Liver (tissue), 9 donors: ENCODE measurements around the gene RAPGEF6. TPM values are rescaled to one million over a fixed set of nuclear protein-coding genes. Genes with fewer than 3 reads are reported as not detected.

Experiments
- DNase-seq: peaks from one replicate; pipeline ENCODE4 v3.0.0-alpha.2; 2017; ENCODE audit warnings: low spot score
- H3K27ac ChIP-seq, 2 donors: one replicate each; pipeline ENCODE4 v1.7.0; 2013; ENCODE audit warnings: inconsistent platforms in 2 of 2, low read length in 2 of 2, control low read depth in 1 of 2, low read depth in 1 of 2, mild to moderate bottlenecking in 1 of 2
- H3K27me3 ChIP-seq, 4 donors: one replicate each; pipeline versions ENCODE4 v1.6.1 to v1.7.0; 2013; ENCODE audit warnings: low read length in 3 of 4, inconsistent platforms in 1 of 4, mild to moderate bottlenecking in 1 of 4, moderate library complexity in 1 of 4; ENCODE audit not compliant: control insufficient read depth in 4 of 4, insufficient read depth in 4 of 4
- H3K36me3 ChIP-seq, 4 donors: one replicate each; pipeline versions ENCODE4 v1.6.1 to v1.7.0; 2013; ENCODE audit warnings: low read length in 3 of 4, mild to moderate bottlenecking in 3 of 4, low read depth in 1 of 4, moderate library complexity in 1 of 4; ENCODE audit not compliant: control insufficient read depth in 4 of 4, insufficient read depth in 3 of 4
- H3K4me1 ChIP-seq, 4 donors: one replicate each; pipeline versions ENCODE4 v1.6.1 to v1.7.0; 2013; ENCODE audit warnings: low read length in 3 of 4, mild to moderate bottlenecking in 3 of 4, moderate library complexity in 1 of 4; ENCODE audit not compliant: control insufficient read depth in 4 of 4, insufficient read depth in 4 of 4
- H3K4me3 ChIP-seq, 3 donors: one replicate each; pipeline versions ENCODE4 v1.6.1 to v1.7.0; 2013; ENCODE audit warnings: low read length in 3 of 3, control low read depth in 1 of 3, low read depth in 1 of 3, mild to moderate bottlenecking in 1 of 3
- H3K9ac ChIP-seq, 2 donors: one replicate each; pipeline ENCODE4 v1.7.0; 2013; ENCODE audit warnings: low read length in 2 of 2, mild to moderate bottlenecking in 2 of 2, moderate library complexity in 2 of 2, control low read depth in 1 of 2, low read depth in 1 of 2
- H3K9me3 ChIP-seq, 4 donors: one replicate each; pipeline versions ENCODE4 v1.6.1 to v1.7.0; 2013; ENCODE audit warnings: low read length in 3 of 4; ENCODE audit not compliant: control insufficient read depth in 4 of 4
- EGR1 ChIP-seq, 2 donors: IDR thresholded peaks; 2 replicates each; pipeline ENCODE4 v1.6.1; 2016 to 2018; ENCODE audit warnings: antibody characterized with exemption in 2 of 2, low read depth in 2 of 2
- FOXA1 ChIP-seq: IDR thresholded peaks from 2 replicates; pipeline ENCODE4 v1.6.1; 2016; ENCODE audit warnings: antibody characterized with exemption
- FOXA2 ChIP-seq: IDR thresholded peaks from 2 replicates; pipeline ENCODE4 v1.6.1; 2016; ENCODE audit warnings: antibody characterized with exemption
- GABPA ChIP-seq, 2 donors: IDR thresholded peaks in 1 of 2; conservative IDR thresholded peaks in 1 of 2; 2 replicates each; pipeline ENCODE4 v1.6.1; 2016; ENCODE audit warnings: antibody characterized with exemption in 2 of 2, mild to moderate bottlenecking in 1 of 2, moderate library complexity in 1 of 2
- HNF4A ChIP-seq, 2 donors: conservative IDR thresholded peaks; 2 replicates each; pipeline ENCODE4 v1.6.1; 2016; ENCODE audit warnings: antibody characterized with exemption in 2 of 2, mild to moderate bottlenecking in 2 of 2
- HNF4G ChIP-seq: IDR thresholded peaks from 2 replicates; pipeline ENCODE4 v1.6.1; 2016; ENCODE audit warnings: antibody characterized with exemption
- JUND ChIP-seq, 2 donors: IDR thresholded peaks; 2 replicates each; pipeline ENCODE4 v1.6.1; 2016; ENCODE audit warnings: antibody characterized with exemption in 2 of 2
- NR2F2 ChIP-seq: IDR thresholded peaks from 2 replicates; pipeline ENCODE4 v1.6.1; 2016; ENCODE audit warnings: antibody characterized with exemption
- RAD21 ChIP-seq, 2 donors: IDR thresholded peaks; 2 replicates each; pipeline ENCODE4 v1.6.1; 2016; ENCODE audit warnings: antibody characterized with exemption in 2 of 2, mild to moderate bottlenecking in 2 of 2
- RXRA ChIP-seq, 2 donors: IDR thresholded peaks; 2 replicates each; pipeline ENCODE4 v1.6.1; 2017 to 2018; ENCODE audit warnings: antibody characterized with exemption in 2 of 2, mild to moderate bottlenecking in 1 of 2
- SP1 ChIP-seq: IDR thresholded peaks from 2 replicates; pipeline ENCODE4 v1.6.1; 2018; ENCODE audit warnings: antibody characterized with exemption, mild to moderate bottlenecking
- TAF1 ChIP-seq: conservative IDR thresholded peaks from 2 replicates; pipeline ENCODE4 v1.6.1; 2016; ENCODE audit warnings: antibody characterized with exemption, mild to moderate bottlenecking
- YY1 ChIP-seq: IDR thresholded peaks from 2 replicates; pipeline ENCODE4 v1.6.1; 2016; ENCODE audit warnings: antibody characterized with exemption, mild to moderate bottlenecking
- WGBS: extraction: QIAGEN DNeasy Blood & Tissue Kit; methylation state at CpG from one replicate; pipeline ENCODE4 v1.1.7; 2013; 5-methylcytosine and 5-hydroxymethylcytosine counted together
- polyA plus RNA-seq, 2 donors: library from polyadenylated mRNA; stranded (reverse) in 1 of 2; unstranded in 1 of 2; fragments of 200-250 nt in 1 of 2; fragments of >200 nt in 1 of 2; fragmentation: Nextera tagmentation in 1 of 2; extraction: Ambion mirVana in 1 of 2; gene quantifications; one replicate each; pipeline versions ENCODE4 v1.2.1 to v1.2.3, GENCODE V29; 2013 to 2015
- total RNA-seq, 2 donors: library from RNA; depleted of rRNA; stranded (reverse); fragments of >200 nt; gene quantifications; one replicate each; pipeline ENCODE4 v1.2.3, GENCODE V29; 2014
- TF ChIP-seq, protein P1 (sequence below): IDR thresholded peaks from 2 replicates; pipeline ENCODE4 v1.6.1; 2016; ENCODE audit warnings: antibody characterized with exemption
- TF ChIP-seq, protein P2 (sequence below): IDR thresholded peaks from 2 replicates; pipeline ENCODE4 v1.6.1; 2016; ENCODE audit warnings: antibody characterized with exemption
- TF ChIP-seq, protein P3 (sequence below): IDR thresholded peaks from 2 replicates; pipeline ENCODE4 v1.6.1; 2016; ENCODE audit warnings: antibody characterized with exemption, mild to moderate bottlenecking
- TF ChIP-seq, protein P4 (sequence below): IDR thresholded peaks from 2 replicates; pipeline ENCODE4 v1.6.1; 2016; ENCODE audit warnings: antibody characterized with exemption
- TF ChIP-seq, protein P5 (sequence below): fragments of 150-350 bp; IDR thresholded peaks from 2 replicates; pipeline ENCODE4 v1.5.1; 2017; ENCODE audit warnings: improper control_type of control experiment, low read depth, low read length; ENCODE audit not compliant: missing input control
- donor health status: healthy.
- donor health status: healthy.
- donor health status: healthy.
- donor health status: healthy.
- donor health status: healthy.

RAPGEF6 gene
- total and polyA plus RNA-seq, 4 donors = 1.7 to 16.1 (median 8.6) TPM

DNA sequence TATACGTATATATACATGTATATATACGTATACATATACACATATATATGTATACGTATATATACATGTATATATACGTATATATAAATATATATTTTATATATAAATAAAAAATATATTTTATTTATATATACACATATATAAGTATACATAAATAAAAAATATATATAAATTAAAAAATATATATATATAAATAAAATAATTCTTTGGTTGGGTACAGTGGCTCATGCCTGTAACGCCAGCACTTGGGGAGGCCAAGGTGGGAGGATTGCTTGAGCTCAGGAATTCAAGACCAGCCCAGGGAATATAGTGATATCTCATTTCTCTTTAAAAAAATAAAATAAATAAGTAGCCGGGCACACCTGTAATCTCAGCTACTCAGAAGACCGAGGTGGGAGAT, 216.2 kb downstream of the RAPGEF6 start:
- no peaks in the 10 kb centered on the region for H3K9me3 ChIP-seq
- H3K4me3 ChIP-seq = no peak overlapping the region
- no peak for DNase-seq
- H3K27me3 ChIP-seq = no peaks in the 10 kb centered on the region
- no peak overlapping the region for H3K27ac ChIP-seq
- H3K4me1 ChIP-seq = peaks cover 0 to 3% (median 0%) of the 10 kb centered on the region in 4 donors
- no peak for TF ChIP-seq GABPA (IDR thresholded peaks at IDR 0.05 in 1 of 2, conservative IDR thresholded peaks at IDR 0.05 in 1 of 2)
- TF ChIP-seq RAD21 (IDR thresholded peaks at IDR 0.05) = no peak
- TF ChIP-seq, protein P1, sequence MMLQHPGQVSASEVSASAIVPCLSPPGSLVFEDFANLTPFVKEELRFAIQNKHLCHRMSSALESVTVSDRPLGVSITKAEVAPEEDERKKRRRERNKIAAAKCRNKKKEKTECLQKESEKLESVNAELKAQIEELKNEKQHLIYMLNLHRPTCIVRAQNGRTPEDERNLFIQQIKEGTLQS = no peak
- TF ChIP-seq, protein P2, sequence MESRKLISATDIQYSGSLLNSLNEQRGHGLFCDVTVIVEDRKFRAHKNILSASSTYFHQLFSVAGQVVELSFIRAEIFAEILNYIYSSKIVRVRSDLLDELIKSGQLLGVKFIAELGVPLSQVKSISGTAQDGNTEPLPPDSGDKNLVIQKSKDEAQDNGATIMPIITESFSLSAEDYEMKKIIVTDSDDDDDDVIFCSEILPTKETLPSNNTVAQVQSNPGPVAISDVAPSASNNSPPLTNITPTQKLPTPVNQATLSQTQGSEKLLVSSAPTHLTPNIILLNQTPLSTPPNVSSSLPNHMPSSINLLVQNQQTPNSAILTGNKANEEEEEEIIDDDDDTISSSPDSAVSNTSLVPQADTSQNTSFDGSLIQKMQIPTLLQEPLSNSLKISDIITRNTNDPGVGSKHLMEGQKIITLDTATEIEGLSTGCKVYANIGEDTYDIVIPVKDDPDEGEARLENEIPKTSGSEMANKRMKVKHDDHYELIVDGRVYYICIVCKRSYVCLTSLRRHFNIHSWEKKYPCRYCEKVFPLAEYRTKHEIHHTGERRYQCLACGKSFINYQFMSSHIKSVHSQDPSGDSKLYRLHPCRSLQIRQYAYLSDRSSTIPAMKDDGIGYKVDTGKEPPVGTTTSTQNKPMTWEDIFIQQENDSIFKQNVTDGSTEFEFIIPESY = no peak
- TF ChIP-seq JUND (IDR thresholded peaks at IDR 0.05) = no peak
- TF ChIP-seq, protein P3, sequence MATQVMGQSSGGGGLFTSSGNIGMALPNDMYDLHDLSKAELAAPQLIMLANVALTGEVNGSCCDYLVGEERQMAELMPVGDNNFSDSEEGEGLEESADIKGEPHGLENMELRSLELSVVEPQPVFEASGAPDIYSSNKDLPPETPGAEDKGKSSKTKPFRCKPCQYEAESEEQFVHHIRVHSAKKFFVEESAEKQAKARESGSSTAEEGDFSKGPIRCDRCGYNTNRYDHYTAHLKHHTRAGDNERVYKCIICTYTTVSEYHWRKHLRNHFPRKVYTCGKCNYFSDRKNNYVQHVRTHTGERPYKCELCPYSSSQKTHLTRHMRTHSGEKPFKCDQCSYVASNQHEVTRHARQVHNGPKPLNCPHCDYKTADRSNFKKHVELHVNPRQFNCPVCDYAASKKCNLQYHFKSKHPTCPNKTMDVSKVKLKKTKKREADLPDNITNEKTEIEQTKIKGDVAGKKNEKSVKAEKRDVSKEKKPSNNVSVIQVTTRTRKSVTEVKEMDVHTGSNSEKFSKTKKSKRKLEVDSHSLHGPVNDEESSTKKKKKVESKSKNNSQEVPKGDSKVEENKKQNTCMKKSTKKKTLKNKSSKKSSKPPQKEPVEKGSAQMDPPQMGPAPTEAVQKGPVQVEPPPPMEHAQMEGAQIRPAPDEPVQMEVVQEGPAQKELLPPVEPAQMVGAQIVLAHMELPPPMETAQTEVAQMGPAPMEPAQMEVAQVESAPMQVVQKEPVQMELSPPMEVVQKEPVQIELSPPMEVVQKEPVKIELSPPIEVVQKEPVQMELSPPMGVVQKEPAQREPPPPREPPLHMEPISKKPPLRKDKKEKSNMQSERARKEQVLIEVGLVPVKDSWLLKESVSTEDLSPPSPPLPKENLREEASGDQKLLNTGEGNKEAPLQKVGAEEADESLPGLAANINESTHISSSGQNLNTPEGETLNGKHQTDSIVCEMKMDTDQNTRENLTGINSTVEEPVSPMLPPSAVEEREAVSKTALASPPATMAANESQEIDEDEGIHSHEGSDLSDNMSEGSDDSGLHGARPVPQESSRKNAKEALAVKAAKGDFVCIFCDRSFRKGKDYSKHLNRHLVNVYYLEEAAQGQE = no peak
- no peak for TF ChIP-seq HNF4G
- TF ChIP-seq, protein P4, sequence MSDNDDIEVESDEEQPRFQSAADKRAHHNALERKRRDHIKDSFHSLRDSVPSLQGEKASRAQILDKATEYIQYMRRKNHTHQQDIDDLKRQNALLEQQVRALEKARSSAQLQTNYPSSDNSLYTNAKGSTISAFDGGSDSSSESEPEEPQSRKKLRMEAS = no peak
- TF ChIP-seq YY1 = no peak
- no peak for TF ChIP-seq FOXA2
- no peak for TF ChIP-seq EGR1 (IDR thresholded peaks at IDR 0.05; ENCODE audit: low read depth in 2 of 2)
- TF ChIP-seq NR2F2 = no peak
- no peak for TF ChIP-seq SP1
- TF ChIP-seq, protein P5, sequence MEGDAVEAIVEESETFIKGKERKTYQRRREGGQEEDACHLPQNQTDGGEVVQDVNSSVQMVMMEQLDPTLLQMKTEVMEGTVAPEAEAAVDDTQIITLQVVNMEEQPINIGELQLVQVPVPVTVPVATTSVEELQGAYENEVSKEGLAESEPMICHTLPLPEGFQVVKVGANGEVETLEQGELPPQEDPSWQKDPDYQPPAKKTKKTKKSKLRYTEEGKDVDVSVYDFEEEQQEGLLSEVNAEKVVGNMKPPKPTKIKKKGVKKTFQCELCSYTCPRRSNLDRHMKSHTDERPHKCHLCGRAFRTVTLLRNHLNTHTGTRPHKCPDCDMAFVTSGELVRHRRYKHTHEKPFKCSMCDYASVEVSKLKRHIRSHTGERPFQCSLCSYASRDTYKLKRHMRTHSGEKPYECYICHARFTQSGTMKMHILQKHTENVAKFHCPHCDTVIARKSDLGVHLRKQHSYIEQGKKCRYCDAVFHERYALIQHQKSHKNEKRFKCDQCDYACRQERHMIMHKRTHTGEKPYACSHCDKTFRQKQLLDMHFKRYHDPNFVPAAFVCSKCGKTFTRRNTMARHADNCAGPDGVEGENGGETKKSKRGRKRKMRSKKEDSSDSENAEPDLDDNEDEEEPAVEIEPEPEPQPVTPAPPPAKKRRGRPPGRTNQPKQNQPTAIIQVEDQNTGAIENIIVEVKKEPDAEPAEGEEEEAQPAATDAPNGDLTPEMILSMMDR = no peak
- 91% methylated on average over 7 of the region's 7 CpGs for WGBS
- no peak overlapping the region for H3K9ac ChIP-seq
- H3K36me3 ChIP-seq = peaks cover 0 to 3% (median 0%) of the 10 kb centered on the region in 4 donors

DNA sequence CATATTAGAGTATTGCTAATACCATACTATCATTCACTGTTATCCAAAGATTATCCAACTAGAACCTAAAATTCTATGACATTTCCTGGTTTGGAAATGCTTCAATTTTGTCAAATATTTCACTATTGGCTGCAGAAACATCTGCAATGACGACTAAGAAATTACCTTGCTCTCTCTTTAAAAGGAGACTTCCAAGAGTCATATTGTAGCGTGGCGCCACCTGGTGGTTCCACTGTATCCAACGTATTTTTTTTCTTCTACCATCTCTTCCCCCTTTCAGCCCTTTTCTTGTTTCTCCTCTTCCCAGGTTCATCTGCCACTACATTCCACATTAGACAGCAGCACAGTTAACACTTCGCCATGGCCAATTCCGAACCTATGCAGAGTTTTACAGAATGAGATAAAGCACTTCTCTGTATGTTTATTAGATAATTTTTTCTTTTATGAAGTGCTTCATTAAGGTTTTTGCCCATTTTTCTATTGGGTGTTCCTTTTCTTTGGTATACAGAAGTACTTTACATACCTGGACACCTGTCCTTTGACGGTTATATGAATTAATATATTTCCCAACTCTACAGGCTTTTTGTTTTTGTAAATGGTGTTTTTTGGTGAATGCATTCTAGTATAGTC, 217.7 kb downstream of the RAPGEF6 start:
- TF ChIP-seq RAD21 (IDR thresholded peaks at IDR 0.05) (peak; percentile 94 to 95), JUND (IDR thresholded peaks at IDR 0.05) (no peak), FOXA1 (no peak), TAF1 (no peak), HNF4A (conservative IDR thresholded peaks at IDR 0.05) (no peak), RXRA (IDR thresholded peaks at IDR 0.05) (no peak)
- TF ChIP-seq, protein P5 = peak; percentile 80
- TF ChIP-seq, protein P1 = no peak
- H3K36me3 ChIP-seq = no peaks in the 10 kb centered on the region
- 21% methylated on average over 7 of the region's 7 CpGs for WGBS
- peaks cover 0 to 3% (median 0%) of the 10 kb centered on the region in 4 donors for H3K4me1 ChIP-seq
- DNase-seq = peak; percentile 83
- H3K9ac ChIP-seq = no peak overlapping the region
- no peak overlapping the region for H3K27ac ChIP-seq
- no peak overlapping the region for H3K4me3 ChIP-seq
- no peaks in the 10 kb centered on the region for H3K27me3 ChIP-seq
- no peaks in the 10 kb centered on the region for H3K9me3 ChIP-seq
